ENCODE measurements around the gene TRIM67.
"Not testable (repeated sequence)": the region's sequence is repeated elsewhere in the genome, so short reads cannot be mapped to it uniquely, and the experiment has no call there.

TRIM67 gene

GRCh38 chr1:231209531-231209930 lies 47.7 kb downstream of the TRIM67 start:
- DNase-seq, result no peak

DNA sequence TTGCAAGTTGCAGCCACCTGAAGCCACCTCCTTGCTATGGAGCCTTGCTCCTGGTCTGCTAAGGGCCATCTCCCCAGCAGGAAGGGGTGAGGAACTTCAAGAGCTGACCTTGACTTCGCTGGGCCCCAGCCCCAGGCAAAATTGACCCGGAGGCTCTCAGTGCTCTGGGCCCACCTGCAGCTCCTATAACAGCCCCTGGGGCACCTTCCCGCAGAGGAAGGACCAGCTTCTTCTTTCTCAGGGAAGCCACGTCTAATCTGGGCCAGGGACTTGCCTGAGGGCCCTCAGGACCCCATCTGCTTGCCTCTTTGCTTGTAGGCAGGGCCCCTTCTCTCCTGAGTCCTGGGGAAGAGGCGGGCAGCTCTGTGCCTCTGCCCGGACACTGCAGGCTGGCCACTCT lies 48.3 kb downstream of the TRIM67 start:
- no peak for DNase-seq

DNA sequence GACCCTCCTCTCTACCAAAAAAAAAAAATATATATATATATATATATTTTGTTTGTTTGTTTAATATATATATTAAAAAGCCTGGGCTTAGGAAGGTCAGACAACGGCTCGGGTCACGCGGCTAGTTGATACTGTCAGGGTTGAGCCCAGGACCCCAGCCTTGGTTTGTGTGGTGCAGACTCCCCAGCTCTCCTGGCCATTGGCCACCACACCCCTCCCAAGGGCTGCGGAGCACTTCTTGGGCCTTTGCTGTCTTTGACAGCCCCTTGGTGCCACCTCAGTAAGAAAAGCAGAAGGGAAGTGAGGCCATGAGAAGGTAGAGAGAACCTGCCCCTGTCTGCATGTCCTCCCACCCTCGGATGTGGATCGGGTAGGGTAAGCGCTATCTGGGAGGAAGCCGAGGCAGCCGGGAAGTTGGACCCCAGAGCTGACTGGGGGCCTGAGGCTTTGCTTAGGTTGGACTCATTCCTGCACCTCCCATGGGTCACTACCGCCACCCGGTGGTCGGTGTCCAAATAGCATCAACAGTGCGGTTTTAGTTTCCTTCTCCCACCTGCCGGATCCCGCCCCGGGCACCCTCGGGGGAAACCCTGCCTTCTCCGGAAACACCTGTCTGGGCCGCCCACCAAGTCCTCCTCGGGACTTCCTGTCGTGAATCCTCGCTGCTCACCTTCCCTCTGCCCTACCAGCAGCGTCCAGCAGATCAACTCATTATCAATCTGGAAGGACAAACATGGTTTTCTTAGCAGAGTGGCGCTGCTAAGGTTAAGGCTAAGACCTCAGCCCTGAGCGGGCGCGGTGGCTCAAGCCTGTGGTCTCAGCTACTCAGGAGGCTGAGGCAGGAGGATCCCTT lies 49.4 kb downstream of the TRIM67 start:
- DNase-seq, result peak; percentile 93

DNA sequence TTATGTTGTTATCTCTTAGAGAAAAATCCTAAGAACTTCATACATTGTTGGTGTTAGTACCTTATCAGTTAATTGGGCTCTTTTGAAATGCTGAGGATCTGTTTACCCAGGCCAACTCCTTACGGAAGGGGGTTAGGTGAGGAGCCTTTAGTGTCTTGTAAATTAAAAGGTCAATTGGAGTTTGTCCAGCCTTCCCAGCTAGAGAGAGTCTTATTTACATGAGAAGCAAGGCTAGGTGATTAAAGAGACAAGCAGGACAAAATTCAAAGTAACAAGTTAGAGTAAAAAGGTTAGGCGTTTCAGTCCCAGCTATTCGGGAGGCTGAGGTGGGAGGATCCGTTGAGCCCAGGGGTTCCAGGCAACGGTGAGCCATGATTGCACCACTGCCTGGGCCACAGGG lies 50.4 kb downstream of the TRIM67 start:
- not testable (repeated sequence) for DNase-seq

- no peak for DNase-seq
Measured at GRCh38 chr1:231213831-231214573, 52.1 kb downstream of the TRIM67 start.

GRCh38 chr1:231214918-231215680 lies 53.2 kb downstream of the TRIM67 start:
- DNase-seq, result no peak

DNA sequence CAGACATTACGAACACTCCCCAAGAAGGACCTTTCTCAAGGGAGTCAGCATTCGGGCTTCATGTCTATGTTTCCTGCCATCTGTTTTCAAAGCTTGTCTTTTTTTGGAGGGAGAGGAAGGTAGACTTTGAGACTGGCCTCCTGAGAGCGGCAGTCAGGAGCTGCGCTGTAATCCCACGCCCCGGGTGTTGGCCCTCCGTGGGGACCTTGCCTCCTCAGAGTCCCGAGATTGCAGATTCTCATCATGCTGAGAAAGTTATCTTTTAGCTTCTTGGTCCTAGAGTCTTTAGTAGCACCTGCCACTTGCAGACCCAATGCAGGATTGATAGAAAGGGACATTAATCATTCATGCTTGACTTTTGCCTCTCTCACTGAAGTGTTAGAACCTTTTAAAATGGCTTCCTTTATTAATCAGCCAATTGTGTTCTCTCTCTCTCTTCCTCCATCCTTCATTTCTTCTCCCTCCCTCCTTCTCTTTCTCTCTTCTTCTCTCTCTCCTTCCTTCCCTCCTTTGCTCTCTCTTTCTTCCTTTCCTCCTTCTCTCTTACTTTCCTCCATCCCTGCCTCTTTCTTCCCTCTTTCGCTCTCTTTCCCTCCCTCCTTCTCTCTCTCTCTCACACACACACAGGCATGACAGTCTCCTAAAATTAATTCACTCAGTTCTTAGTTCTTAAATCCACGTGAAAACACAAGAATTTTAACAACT lies 54.0 kb downstream of the TRIM67 start:
- DNase-seq, result no peak

DNA sequence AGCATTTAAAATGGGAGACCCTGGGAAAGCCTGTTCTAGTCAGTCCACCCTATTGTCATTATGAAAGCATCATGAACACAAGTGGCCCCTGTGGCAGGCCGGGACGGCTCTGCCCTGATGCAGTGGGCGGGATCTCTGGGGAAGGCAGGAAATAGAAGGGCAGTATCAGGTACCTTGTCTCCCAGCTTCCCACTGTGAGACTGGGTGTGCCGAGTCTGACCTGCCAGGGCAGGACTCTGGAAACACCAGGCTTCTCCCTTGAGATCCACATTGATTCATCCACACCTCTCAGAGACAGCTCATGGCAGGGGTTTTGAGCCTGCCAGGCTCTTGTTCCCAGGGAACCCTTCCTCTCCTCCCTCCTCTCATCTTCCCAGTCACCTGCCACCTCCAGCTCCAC lies 54.6 kb downstream of the TRIM67 start:
- no peak for DNase-seq

GRCh38 chr1:231217056-231217455 lies 55.2 kb downstream of the TRIM67 start:
- DNase-seq, result no peak

DNA sequence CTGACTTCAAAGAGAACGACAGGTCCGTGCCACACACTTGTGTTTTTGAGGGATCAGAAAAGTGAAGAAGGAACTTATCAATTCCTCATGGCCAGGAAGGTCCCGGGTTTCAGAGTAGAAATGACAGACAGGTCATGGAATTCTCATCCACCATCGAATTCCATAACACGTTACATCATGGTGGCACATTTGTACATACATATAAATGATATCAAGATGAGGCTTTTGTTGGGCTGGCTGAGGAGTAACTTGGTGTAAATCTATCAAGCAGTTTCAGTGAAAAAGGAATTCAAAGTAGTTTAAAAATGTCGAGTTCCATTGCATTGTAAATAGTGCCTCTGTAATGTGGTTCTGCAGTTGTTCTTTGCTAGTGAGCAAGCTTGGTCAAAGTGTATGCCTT lies 56.2 kb downstream of the TRIM67 start:
- DNase-seq, result no peak

GRCh38 chr1:231219422-231220401 lies 57.9 kb downstream of the TRIM67 start:
- no peak for DNase-seq

GRCh38 chr1:231220801-231221200 lies 58.9 kb downstream of the TRIM67 start:
- DNase-seq, result no peak

- no peak for DNase-seq
Measured at GRCh38 chr1:231226156-231226555, 64.3 kb downstream of the TRIM67 start.

DNA sequence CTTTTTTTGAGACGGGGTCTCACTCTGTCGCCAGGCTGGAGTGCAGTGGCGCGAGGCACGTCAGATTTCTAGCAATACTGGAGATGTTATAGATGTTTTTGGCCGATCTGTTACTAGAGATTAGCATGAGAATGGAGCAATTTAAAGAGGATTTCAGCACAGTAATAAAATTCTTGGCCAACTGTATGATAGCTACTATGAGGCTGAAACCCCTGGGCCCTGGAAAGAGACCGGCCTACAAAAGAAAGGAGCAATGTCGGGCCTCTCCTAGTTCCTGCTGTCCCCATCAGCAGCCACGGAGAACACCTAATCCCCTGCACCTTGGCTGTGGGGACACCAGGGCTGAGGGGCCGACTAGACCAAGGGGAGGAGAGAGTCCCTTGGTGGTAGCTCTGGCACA lies 69.7 kb downstream of the TRIM67 start:
- DNase-seq, result no peak

DNA sequence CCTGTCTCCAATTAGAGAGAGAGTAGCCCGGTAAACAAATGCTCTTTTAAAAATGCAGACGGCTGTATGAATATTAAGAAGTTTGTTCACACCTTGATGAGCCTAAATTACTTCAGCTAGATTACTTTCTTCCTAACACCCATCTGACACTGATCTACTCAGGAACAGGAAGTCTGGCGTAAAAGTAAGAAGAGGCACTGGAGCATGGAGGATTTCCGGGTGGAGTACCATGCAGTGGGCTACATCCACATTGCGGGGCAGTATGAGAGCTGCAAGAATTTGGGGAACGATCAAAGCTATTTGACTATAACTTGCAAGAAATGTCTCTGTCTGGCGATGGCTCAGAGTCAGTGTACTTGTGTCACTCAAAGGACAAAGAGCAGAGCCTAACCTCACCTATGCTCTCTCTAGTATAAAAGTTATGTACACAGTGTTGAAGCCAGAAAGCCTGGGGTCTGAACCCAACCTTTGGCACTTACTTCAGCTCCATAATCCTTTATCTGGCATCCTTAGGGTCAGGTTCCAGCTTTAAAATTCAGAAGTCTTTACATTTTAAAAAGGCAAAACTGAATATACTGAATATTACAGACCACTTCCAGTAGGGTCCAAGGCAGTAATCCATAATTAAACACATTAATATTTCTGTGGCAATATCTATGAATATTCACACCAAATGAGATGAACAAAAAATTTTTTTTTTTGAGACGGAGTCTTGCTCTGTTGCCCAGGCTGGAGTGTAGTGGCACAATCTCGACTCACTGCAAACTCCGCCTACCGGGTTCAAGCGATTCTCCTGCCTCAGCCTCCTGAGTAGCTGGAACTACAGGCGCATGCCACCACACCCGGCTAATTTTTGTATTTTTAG lies 71.2 kb downstream of the TRIM67 start:
- DNase-seq, result no peak

DNA sequence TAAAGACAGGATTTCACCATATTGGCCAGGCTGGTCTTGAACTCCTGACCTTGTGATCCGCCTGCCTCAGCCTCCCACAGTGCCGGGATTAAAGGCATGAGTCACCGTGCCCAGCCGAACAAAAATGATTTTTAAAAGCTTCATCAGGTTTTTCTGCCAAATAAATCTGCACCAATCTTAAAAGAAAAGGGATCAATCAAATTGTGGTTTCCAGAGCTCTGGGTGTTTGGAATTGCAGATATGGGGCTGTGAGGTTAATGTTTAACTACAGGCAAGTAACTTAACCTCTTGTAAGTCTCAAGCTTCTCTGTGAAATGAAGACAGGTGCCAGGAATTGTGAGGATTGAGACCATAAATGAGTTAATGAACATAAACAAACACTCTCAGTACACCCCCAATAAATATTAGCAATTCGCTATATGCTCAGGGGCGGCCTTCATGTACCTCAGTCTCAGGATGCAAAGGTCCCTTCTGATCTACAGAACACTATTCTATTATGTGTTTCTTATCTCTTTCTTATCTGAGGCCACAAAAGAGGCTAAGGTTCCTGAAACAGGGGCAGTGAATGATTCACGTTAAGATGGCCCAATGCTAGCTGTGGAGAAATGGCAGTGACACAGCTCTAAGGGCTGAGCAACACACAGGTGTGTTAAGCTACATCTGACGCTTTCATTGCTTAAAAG lies 72.0 kb downstream of the TRIM67 start:
- no peak for DNase-seq

DNA sequence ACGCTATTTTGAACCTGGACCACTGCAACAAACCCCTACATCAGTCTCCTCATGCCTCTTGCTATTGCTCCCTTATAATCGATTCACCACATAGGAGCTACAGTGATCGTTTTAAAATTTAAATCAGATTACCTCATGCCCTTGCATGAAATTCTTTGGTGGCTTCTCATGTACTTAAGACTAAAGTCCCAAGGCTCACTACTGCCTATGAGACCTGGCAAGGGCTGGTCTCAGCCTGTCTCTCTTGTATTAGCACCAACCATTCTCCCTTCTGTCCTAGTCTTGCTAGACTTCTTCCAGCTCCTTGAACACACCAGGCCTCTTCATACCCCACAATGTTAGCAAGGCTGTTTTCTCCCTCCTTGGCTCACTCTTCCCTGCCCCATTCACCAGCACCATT lies 72.6 kb downstream of the TRIM67 start:
- DNase-seq, result no peak

DNA sequence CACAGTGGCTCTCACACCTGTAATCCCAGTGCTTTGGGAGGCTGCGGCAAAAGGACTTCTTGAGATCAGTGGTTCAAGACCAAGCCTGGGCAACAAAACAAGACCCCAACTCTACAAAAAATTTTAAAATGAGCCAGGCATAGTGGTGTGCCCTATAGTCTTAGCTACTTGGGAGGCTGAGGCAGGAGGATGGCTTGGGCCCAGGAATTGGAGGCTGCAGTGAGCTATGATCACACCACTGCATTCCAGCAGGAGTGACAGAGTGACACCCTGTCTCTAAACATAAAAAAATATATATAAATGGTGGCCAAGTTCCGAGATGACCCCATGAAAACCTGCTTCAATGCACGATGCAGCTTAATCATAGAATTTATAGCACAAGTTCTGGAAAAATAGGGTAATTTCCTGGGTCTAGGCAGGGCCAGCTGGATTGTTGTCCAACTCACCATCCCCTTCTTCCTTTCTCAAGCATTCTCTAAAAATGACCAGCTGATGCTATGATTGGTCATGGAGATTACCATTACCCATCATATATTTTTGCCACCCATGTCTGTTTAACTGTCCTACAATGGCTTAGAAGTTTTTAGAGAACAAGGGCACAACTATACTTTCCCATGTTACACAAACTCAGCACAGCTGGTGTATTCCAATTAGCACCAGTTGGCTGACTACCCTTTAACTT lies 73.8 kb downstream of the TRIM67 start:
- DNase-seq, result no peak

DNA sequence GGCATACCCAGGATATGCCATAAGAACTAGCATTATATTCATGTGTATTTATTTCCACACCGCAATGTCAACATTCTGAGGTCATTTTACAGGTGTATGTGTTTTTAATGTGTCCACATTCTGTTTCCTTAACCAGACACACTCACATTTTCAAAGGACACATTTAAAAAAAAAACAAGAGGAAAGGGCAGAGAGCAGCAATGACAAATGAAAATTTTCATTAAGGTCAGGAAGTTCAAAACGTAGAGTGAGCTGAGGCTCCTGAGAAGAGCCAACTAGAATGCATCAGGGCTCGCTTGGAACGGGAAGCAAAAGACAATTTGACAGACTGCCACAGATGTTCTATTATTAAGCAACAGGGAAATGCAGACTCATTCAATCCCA lies 74.3 kb downstream of the TRIM67 start:
- no peak for DNase-seq
